DND-41 (cell line): ENCODE results near the gene MCTP1.

Source experiments
- ATAC-seq: fragments of 200-7000 bp; cut with Tn5 transposase; 3 replicates; pipeline ENCODE4 v1.9.1; 2021; ENCODE audit warnings: low read depth; ENCODE audit not compliant: insufficient read depth
- DNase-seq: peaks from one replicate; pipeline ENCODE4 v3.0.0-alpha.2; 2020
- H2AFZ ChIP-seq: 2 replicates; pipeline ENCODE4 v1.6.0; 2012; ENCODE audit warnings: low read depth, low read length
- H3K27ac ChIP-seq: 2 replicates; pipeline ENCODE4 v1.5.1; 2012; ENCODE audit warnings: low read length, inconsistent platforms
- H3K27me3 ChIP-seq: fragments of 200-600 bp; sonication (generic); 2 replicates; pipeline ENCODE4 v1.6.0; 2012; ENCODE audit warnings: low read length, mild to moderate bottlenecking, inconsistent platforms; ENCODE audit not compliant: insufficient read depth, poor library complexity
- H3K36me3 ChIP-seq: 2 replicates; pipeline ENCODE4 v1.5.1; 2012; ENCODE audit warnings: low read length, inconsistent platforms; ENCODE audit not compliant: insufficient read depth
- H3K4me1 ChIP-seq: 2 replicates; pipeline ENCODE4 v1.5.1; 2012; ENCODE audit warnings: mild to moderate bottlenecking, low read length; ENCODE audit not compliant: insufficient read depth
- H3K4me2 ChIP-seq: 2 replicates; pipeline ENCODE4 v1.6.0; 2012; ENCODE audit warnings: mild to moderate bottlenecking, moderate library complexity, low read length, inconsistent platforms; ENCODE audit not compliant: insufficient read depth
- H3K4me3 ChIP-seq, 2 experiments: fragments of 200-600 bp in 1 of 2; shearing (Covaris generic) in 1 of 2; 2 replicates each; pipeline ENCODE4 v1.5.1; 2012 to 2016; ENCODE audit warnings: inconsistent platforms in 2 of 2, low read length in 2 of 2, mild to moderate bottlenecking in 2 of 2, low read depth in 1 of 2, moderate library complexity in 1 of 2
- H3K79me2 ChIP-seq: 2 replicates; pipeline ENCODE4 v1.6.0; 2012; ENCODE audit warnings: low read length, inconsistent platforms; ENCODE audit not compliant: insufficient read depth
- H3K9ac ChIP-seq: 2 replicates; pipeline ENCODE4 v1.6.0; 2012; ENCODE audit warnings: low read depth, mild to moderate bottlenecking, inconsistent platforms, low read length, moderate library complexity
- H3K9me3 ChIP-seq: 2 replicates; pipeline ENCODE4 v1.5.1; 2012; ENCODE audit warnings: low read length, moderate library complexity, mild to moderate bottlenecking, inconsistent platforms; ENCODE audit not compliant: insufficient read depth, severe bottlenecking
- H4K20me1 ChIP-seq: 2 replicates; pipeline ENCODE4 v1.6.0; 2012; ENCODE audit warnings: low read length; ENCODE audit not compliant: insufficient read depth
- CTCF ChIP-seq: IDR thresholded peaks from 2 replicates; pipeline ENCODE4 v1.5.1; 2012; ENCODE audit warnings: borderline replicate concordance, low read length, moderate library complexity, mild to moderate bottlenecking; ENCODE audit not compliant: poor library complexity, severe bottlenecking; ENCODE audit errors: extremely low read depth
- EZH2 ChIP-seq: IDR thresholded peaks from 3 replicates; pipeline ENCODE4 v1.6.1; 2012; ENCODE audit warnings: borderline replicate concordance, low read depth, mild to moderate bottlenecking, moderate library complexity, low read length, inconsistent platforms; ENCODE audit not compliant: severe bottlenecking

The MCTP1 gene

GRCh38 chr5:94699562-94699961 lies 585.3 kb downstream of the MCTP1 start:
- no peaks in the 10 kb centered on the region for H3K4me1 ChIP-seq
- no peak for TF ChIP-seq CTCF
- TF ChIP-seq EZH2, result no peak
- H3K27ac ChIP-seq, result no peak overlapping the region
- no peaks in the 10 kb centered on the region for H3K9me3 ChIP-seq
- no peaks in the 10 kb centered on the region for H4K20me1 ChIP-seq
- DNase-seq (no peak), ATAC-seq (no peak)
- no peak overlapping the region for H3K4me2 ChIP-seq
- no peak overlapping the region for H3K4me3 ChIP-seq
- no peaks in the 10 kb centered on the region for H3K27me3 ChIP-seq
- H3K9ac ChIP-seq, result no peak overlapping the region
- H2AFZ ChIP-seq, result no peak overlapping the region
- peaks cover 11% of the 10 kb centered on the region; the same call in 1 of the 2 replicates for H3K36me3 ChIP-seq
- H3K79me2 ChIP-seq, result no peaks in the 10 kb centered on the region

GRCh38 chr5:94698197-94698596 lies 586.7 kb downstream of the MCTP1 start:
- Histone ChIP-seq H3K4me2 (no peak overlapping the region), H3K9ac (no peak overlapping the region)
- no peak for DNase-seq

GRCh38 chr5:94694671-94695070 lies 590.2 kb downstream of the MCTP1 start:
- TF ChIP-seq CTCF, result no peak
- TF ChIP-seq EZH2, result no peak

More at GRCh38 chr5:94698197-94698596, 586.7 kb downstream of the MCTP1 start:
- Histone ChIP-seq H3K4me3 (no peak overlapping the region), H2AFZ (no peak overlapping the region), H3K4me1 (no peaks in the 10 kb centered on the region), H3K27me3 (no peaks in the 10 kb centered on the region), H3K27ac (no peak overlapping the region), H3K79me2 (no peaks in the 10 kb centered on the region), H4K20me1 (no peaks in the 10 kb centered on the region), H3K36me3 (peaks cover 21% of the 10 kb centered on the region; the same call in 1 of the 2 replicates), H3K9me3 (no peaks in the 10 kb centered on the region)
- ATAC-seq, result no peak
- TF ChIP-seq EZH2 (no peak), CTCF (no peak)

More at GRCh38 chr5:94694671-94695070, 590.2 kb downstream of the MCTP1 start:
- H3K4me3 ChIP-seq, result no peak overlapping the region
- H3K9ac ChIP-seq, result no peak overlapping the region
- no peaks in the 10 kb centered on the region for H3K9me3 ChIP-seq
- peaks cover 43% of the 10 kb centered on the region for H3K36me3 ChIP-seq
- no peaks in the 10 kb centered on the region for H3K27me3 ChIP-seq
- H3K27ac ChIP-seq, result no peak overlapping the region
- H4K20me1 ChIP-seq, result no peaks in the 10 kb centered on the region
- DNase-seq, result no peak
- no peak overlapping the region for H3K4me2 ChIP-seq
- H3K4me1 ChIP-seq, result no peaks in the 10 kb centered on the region
- H2AFZ ChIP-seq, result no peak overlapping the region
- no peak for ATAC-seq
- H3K79me2 ChIP-seq, result no peaks in the 10 kb centered on the region
